Measurements from ENCODE around the gene AZIN2.

GRCh38 chr1:33047839-33048305 is 33.1 kb upstream of the AZIN2 start:
- TF ChIP-seq CTCF (IDR thresholded peaks at IDR 0.05 in 8 of 11, conservative IDR thresholded peaks at IDR 0.05 in 3 of 11) (no peak), POLR2AphosphoS5 (IDR thresholded peaks at IDR 0.05) (no peak), POLR2A (IDR thresholded peaks at IDR 0.05) (no peak)

Data from spleen (tissue), 7 donors.